Cerebellar cortex (tissue), 1 donor: Measurements from ENCODE around the gene ANO9.

ENCODE experiments used
- DNase-seq: peaks from one replicate; pipeline ENCODE4 v3.0.0-alpha.2; 2015; ENCODE audit warnings: low spot score

The ANO9 gene

GRCh38 chr11:368414-369335, 73.1 kb downstream of the ANO9 start:
- no peak for DNase-seq

- DNase-seq, result no peak
Measured at GRCh38 chr11:367956-368413, 73.8 kb downstream of the ANO9 start.
